HG03565 (cell line): ENCODE measurements around the gene THAP7.
"Not testable (repeated sequence)": the region's sequence is repeated elsewhere in the genome, so short reads cannot be mapped to it uniquely, and the experiment has no call there.

Experiments used
- ATAC-seq: cut with Tn5 transposase; IDR thresholded peaks from one replicate; pipeline ENCODE4 v1.9.1; 2021; ENCODE audit warnings: mild to moderate bottlenecking, moderate library complexity; ENCODE audit not compliant: unreplicated experiment

Gene THAP7

DNA sequence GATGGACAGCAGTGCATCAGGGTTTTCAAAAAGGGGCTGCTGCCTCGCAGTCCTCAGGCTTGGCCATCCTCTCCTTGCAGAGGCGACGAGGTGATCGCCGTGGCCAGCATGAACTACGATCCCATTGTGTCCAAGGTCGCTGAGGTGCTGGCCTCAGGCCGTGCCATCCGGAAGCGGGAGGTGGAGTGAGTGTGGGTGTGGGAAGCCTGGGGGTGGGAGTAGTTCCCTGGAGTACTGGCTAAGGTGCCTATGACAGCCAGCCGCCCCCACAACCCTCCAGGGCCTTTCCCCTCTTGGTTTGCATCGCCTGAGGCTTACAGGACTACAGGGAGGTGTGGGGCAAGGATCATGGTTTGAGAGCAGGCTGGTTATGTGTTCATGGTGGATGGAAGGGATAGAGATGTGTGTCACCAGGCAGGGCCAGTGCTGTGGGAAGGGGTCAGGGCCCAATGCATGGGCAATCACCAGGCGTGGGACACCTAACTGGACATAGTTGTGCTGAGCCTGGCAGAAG lies 21.9 kb downstream of the THAP7 start:
- no peak for ATAC-seq

DNA sequence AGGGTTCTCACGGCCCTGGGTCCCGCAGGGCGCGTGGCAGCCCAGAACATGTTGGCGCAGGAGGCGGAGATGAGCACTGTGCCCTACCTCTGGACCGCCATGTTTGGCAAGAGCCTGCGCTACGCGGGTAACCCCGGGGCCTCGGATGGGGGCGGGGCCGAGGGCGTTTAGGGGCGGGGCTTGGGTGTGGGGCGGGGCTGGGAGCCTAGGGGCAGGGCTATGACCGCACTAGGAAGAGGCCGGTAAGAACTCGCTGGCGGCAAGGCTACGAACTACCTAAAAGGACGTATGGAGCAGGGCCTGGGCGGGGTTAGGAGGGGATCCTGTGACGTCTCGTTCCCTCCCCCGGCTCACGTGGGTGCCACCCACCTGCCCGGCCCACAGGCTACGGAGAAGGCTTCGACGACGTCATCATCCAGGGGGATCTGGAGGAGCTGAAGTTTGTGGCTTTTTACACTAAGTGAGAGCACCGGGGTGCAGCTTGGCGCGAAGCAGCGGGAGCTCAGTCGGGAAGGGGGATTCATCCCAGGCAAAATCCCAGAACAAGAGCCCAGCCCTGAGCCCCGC lies 22.6 kb downstream of the THAP7 start:
- no peak for ATAC-seq

DNA sequence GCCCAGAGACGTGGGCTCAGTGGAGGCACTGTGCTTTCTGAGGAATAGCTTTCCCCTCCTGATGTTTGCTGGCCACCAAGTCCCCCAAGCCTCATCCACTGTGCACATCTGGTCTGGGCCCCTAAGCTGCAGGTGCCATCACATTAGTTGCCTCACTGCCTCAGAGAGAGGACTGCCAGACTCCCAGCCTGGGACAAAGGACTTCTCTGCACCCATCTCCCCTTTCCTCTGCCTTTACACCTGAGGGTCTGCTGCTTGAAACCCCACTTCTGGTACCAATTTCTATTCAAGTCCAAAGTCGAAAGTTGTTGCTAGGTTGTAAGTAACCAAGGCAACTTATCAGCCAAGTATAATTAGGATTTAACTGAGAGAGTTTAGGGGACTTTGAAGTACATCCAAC lies 23.5 kb downstream of the THAP7 start:
- no peak for ATAC-seq

DNA sequence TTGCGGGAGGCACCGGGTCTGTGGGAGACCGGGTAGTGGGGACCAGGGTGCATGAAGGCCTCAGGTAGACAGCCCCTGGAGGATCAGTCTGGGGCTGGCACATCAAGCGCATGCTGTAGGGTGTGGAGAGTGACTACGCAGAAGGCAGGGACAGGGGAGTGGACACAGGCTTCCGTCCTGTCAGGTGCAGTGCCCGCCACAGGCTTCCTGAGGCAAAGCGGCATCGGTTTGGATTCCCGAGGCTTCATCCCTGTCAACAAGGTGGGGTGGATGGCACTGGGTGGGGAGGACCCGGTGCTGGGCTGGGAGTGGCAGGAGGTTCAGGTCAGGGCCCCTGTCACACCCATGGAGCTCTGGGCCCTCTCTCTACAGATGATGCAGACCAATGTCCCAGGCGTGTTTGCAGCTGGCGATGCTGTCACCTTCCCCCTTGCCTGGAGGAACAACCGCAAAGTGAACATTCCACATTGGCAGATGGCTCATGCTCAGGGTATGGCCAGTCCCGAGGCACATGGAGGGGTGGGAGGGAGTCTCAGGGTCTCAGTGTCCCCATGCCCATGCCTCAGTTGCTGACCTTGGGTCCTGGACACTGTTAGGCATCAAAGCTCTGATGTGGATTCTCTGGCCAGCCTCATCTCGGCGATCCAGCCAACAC lies 24.3 kb downstream of the THAP7 start:
- no peak for ATAC-seq

DNA sequence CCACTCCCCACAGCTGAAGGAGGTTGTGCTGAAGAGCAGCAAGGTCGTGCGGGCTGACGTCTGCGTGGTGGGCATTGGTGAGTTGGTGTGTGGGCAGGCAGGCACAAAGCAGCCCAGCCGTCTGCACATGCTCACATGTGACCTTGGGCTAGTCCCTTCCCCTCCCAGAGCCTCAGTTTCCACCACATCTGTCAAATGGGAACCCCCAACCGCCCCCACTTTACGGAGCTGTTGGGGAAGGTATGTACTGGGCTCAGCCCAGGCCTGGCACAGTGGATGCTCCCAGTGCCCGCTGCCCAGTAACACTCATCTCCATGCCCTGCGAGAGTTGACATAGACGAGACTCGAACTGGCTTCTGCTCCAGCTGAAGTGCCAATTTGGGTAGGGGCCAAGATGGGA lies 24.9 kb downstream of the THAP7 start:
- ATAC-seq, result no peak

DNA sequence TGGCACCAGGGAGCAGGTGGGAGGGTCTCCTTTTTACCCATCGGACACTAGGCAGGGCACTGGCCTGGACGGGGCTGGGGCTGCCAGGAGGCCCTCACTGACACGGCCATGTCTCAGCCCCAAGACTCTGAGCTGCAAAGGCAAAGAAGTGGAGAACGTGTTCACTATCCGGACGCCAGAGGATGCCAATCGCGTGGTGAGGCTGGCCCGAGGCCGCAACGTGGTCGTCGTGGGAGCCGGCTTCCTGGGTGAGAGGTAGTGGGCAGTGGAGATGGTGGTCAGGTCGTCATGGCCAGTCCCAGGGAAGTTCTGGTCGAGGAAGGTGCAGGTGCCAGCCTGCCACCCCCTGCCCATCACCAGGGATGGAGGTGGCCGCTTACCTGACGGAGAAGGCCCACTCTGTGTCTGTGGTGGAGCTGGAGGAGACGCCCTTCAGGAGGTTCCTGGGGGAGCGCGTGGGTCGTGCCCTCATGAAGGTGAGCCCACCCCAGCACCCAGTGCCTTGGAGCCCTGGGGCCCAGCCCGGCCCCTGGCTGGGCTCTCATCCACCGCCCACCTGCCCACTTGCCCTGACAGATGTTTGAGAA lies 25.5 kb downstream of the THAP7 start:
- ATAC-seq, result no peak

DNA sequence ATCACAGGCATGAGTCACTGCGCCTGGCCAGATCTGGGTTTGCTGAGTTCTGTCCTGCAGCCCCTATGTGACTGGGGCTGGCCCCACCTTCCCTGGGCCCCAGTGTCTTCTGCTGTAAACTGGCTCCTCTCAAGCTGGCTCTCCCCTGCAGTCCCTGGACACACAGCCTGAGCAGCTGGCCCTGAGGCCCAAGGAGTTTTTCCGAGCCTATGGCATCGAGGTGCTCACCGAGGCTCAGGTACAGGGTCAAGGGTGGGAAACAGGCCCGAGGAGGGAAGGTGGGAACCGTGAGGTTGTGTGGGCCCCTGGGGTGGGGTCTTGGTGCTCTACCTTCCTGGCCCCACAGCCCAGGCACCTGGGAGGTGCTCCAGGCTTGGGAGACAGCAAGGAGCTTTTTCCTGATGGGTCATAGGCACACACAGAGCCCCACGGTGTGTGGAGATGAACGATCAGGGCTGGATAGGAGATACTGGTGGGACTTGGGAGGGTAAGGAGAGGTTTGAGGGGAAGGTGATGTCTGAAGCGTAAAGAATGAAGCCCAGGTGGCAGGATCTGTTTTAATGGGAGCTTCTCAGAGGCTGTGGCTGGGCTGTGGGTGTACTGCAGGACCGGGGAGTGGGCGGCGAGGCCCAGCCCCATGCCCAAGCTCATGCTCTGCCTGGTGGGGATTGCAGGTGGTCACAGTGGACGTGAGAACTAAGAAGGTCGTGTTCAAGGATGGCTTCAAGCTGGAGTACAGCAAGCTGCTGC lies 26.2 kb downstream of the THAP7 start:
- ATAC-seq, result no peak

DNA sequence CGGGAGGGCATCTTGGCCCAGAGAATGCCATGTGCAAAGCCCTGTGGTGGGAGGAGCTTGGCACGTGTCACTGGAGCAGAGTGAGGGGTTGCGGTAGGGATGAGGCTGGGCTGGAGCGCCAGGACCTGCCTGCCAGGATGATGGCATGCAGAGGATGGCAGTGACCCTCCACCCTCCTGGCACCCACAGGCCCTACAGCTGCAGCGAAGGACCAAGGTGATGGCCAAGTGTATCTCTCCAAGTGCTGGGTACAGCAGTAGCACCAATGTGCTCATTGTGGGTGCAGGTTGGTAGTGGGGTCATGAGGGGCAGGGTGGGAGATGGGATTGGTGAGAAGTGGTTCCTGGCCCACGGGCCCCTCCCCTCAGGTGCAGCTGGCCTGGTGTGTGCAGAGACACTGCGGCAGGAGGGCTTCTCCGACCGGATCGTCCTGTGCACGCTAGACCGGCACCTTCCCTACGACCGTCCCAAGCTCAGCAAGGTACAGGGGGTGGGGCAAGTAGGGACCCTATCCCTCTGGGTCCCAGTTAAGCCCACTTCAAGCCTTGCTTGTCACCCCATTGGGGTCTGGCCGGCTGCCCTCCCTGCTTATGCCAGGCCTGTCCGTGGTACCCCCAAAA lies 27.5 kb downstream of the THAP7 start:
- no peak for ATAC-seq

DNA sequence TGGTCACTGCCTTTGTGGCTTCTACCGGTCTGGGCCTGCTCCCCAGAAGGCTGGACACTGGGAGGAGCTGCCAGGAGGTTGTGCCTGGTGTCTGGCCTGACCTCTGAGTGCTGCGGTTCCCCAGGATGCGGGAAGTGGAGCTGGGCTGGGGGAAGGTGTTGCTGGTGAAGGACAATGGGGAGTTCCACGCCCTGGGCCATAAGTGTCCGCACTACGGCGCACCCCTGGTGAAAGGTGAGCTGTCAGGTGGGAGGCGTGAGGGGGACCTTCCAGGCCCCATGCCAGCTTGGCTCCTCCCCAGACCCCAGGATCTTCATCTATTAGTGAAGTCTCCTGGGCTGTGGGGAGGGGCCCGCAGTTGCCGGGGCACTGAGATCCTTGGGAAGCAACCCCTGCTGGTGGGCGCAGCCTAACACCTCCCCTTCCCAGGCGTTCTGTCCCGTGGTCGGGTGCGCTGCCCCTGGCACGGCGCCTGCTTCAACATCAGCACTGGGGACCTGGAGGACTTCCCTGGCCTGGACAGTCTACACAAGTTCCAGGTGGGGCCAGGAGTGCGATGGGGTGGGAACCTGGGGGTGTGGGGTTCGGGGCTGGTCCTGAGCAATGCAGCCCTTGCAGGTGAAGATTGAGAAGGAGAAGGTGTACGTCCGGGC lies 28.2 kb downstream of the THAP7 start:
- ATAC-seq, result no peak

DNA sequence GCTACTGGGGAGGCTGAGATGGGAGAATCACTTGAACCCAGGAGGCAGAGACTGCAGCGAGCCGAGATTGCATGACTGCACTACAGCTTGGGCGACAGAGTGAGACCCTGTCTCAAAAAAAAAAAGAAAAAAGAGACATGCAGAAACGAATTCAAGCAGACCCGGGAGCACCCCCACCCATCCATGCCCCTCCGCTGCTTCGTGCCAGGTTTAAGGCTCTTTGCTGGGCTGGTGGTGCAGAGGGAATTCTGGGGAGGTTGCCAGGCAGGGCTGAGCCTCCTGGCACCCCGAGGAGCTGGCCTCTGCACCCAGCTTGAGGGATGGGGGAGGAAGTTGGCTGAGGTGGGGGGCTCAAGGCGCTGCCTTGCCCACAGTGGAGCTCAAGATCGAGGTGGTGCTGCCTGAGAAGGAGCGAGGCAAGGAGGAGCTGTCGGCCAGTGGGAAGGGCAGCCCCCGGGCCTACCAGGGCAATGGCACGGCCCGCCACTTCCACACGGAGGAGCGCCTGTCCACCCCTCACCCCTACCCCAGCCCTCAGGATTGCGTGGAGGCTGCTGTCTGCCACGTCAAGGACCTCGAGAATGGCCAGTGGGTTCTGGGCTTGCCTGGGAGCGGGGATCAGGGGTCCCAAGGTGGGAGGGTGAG lies 28.9 kb downstream of the THAP7 start:
- ATAC-seq, result no peak

DNA sequence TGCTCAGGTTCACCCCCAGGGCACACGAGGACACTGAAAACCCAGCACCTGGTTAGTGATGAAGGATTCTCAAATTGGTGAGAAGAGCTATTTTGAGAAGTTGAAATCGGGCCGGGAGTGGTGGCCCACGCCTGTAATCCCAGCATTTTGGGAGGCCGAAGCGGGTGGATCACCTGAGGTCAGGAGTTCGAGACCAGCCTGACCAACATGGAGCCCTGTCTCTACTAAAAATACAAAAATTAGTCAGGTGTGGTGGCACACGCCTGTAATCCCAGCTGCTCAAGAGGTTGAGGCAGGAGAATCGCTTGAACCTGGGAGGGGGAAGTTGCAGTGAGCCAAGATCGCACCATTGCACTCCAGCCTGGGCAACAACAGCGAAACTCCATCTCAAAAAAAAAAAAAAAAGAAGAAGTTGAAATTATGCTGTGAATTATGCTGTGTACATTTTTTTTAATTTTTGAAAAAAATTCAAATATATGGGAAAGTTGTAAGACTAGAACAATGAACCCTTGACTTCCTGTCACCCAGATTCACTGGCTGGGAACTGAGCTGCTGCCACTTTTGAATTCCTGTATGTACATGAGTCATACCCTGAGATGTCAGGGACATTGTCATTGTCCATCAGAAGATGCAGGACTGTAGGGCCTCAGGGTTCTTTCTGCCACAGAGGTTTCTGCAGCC lies 29.8 kb downstream of the THAP7 start:
- not testable (repeated sequence) for ATAC-seq

DNA sequence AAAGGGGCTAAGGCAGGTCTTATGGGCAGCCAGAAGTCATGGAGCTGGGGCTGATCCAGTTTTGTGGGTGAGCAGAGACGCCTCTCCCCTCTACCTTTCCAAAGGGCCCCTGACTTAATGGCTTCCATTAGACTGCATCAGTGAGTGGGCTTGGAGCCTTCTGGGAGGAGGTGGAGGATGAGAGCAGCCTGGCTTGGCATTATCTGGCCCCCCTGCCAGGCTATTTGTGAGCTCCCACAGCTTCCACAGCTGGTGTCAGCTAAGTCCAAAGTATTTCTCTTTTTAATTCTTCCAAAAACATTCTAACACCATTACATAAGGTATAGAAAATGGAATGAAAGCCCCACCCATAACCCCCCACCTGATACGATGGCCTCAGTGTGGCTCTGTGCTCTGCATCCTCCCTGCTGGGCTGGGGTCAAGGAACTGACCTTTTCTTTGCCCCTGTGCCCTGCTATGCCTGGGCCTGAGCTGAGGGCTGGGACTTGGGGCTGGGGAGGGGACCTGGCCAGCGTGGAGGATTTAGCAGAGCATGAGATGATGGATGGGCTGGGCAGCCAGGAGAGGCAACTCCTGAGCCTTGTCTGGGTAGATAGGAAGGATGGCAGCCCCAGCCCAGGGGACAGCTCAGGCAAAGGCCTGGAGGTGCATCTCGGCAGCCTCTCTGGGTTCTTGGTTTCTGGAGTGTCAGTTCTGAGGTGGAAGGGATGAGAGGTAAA lies 30.8 kb downstream of the THAP7 start:
- no peak for ATAC-seq

DNA sequence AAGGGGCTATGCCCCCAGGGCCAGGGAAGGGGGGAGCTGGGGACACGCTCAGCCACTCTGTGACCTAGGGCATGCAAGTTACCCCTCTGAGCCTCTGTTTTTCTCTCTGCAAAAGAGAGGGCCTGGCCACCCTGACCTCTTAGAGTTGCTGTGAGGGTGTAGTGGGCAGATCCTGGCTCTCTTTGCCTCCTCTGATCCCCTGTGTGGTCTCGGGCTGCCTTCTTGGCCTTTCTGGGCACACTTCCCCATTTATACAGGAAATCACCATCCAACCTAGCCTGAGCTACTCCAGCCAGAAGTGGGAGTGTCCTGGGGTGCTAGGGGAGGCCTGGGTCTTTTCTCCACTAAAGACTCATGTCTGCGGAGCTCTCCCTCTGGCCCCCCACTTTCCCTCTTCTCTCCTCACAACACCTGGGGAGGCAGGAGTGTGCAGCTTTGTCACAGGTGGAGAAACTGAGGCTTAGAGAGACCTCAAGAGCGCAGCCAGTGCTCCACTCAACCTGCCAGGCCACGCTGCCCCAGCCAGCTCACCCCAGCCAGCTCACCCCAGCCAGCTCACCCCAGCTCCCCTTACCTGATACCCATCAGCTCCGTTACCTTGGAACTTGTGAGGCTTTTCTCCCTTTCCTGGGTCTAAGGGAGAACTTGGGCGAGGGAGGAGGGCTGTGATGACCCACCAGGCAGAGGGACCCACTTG lies 33.5 kb downstream of the THAP7 start:
- ATAC-seq, result no peak

DNA sequence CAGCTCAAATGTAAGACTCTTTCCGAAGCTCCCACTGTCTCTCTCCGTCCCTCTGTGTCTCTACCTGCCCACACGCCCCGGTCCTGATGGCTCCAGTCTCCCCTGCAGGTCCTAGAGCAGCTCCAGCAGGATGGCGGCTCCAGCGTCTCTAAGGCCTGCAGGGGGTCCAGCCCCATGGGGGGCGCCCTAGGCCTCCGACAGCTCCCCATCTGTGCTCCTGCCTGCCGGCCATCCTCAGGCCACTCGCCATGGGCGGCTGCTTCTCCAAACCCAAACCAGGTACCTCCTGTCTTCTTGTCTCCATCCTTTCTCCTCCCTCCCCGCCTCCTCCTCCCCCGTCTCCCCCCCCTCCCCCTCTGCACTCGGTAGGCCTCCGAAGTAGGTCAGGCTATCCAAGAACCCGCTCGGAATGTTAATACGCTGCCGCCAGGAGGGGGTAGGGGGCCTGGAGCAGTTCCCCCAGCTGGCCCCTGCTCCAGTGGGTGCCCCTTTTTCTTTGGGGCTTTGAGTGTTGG lies 34.2 kb downstream of the THAP7 start:
- ATAC-seq, result no peak

DNA sequence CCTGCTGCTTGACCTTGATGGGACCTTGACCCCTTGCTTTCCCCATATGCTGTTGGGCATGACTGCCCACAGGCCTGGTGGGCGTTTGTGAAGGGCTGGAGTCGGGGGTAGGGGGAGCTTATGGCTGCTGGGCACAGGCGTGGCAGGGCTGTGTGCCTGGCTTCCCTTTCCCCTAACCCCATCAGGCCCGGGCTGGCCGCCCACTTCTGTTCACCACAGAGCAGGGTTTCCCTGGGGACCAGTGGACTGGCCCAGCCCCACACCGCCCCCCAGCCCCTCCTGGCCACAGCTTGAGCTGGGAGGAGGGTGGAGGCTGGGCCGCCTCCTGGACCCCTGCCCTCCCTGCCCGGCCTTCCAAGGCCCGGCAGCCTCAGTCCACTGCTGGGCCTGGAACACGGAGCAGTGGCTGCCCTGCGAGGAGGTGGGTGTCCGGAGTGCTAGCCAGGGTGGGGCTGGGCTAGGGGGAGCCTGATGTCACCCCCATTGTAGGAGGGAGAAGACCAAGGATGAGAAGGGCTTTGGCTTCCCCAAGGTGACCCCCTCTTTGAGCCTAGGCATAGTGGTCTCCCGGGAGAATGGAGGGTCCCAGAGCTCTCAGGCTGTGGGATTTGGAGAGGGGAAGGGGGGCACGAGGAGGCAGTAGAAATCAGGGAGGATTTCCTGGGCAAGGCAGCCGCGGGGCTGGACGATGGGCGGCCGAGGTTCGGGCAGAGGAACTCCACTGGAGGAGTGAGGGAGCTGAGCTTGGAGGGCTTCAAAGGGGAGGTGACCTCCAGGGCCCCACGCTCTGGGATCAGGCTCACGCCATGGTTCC lies 34.8 kb downstream of the THAP7 start, which contains the start of gene AIFM3:
TSS of gene AIFM3 (plus strand) at position 373 of the 814 bp plus-strand sequence. CDS start 690 bp downstream, outside the sequence.
- no peak for ATAC-seq

DNA sequence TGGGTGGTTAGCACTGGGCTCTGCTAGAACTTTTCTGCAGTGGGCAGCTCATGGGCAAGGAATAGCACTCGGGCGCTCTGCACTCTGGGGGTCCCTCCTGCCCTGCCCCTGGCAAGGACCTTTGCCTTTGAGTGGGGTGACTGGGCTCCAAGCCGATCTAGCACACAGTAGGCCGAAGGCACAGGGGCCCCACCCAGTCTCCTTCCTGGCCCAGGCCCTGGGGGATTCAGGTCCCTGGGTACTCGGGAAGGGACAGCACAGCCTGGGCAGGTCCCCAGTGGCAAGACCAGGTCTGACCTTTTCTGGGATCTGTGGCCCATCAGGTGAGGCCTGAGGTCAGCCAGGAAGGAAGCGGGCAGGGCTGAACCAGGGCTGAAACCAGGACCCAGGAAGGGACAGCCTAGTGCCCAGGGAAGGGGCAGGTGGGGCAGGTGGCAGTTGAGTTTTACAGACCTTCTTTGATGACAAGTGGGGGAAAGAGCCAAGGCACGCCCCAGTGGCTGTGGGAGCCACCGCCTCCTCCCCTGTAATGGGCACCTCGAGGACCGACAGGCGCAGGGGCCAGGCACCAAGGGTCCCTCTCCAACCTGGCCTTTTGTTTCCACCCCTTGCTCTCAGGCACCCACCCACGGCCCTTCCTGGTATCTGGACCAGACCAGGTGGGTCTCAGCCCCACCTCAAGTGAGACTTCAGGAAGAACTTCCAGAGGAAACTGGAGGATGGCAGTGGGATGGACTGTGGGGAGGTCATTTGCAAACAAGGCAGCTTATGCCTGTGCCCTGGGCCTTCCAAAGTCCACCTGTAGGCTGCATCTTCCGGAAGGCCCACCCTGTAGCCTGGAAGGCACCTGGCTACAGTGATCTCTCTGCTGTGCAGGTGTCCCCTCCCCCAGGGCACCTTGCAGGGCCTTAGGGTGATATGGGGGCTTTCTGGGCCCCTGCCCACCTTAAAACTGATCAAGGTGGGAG lies 35.7 kb downstream of the THAP7 start:
- no peak for ATAC-seq
